Activated CD4-positive, alpha-beta memory T cell treated with anti-CD3 and anti-CD28 coated beads, Interleukin-2, amount 10 ng/mL, durations not matched to agents 7 days and 5 days (primary cell): ENCODE data around the gene GAS7. TPM values are rescaled to one million over a fixed set of nuclear protein-coding genes. Genes with fewer than 3 reads are reported as not detected.
"Not testable (repeated sequence)": the region's sequence is repeated elsewhere in the genome, so short reads cannot be mapped to it uniquely, and the experiment has no call there.

Experiments
- CTCF ChIA-PET: fragments of 350-600 bp; sonication (Branson Sonifier 250); formaldehyde crosslinking; loops from one replicate; lab custom pipeline; 2021; ENCODE audit warnings: antibody characterized with exemption, inconsistent platforms; lab: Charles Lee
- POLR2A ChIA-PET: fragments of 350-600 bp; sonication (Branson Sonifier 250); formaldehyde crosslinking; loops from one replicate; lab custom pipeline; 2021; ENCODE audit warnings: antibody characterized with exemption; lab: Charles Lee
- DNase-seq: peaks from one replicate; pipeline ENCODE4 v3.0.0-alpha.2; 2020
- H3K27ac Mint-ChIP-seq: one replicate; pipeline ENCODE4 v1.8.0; 2021; ENCODE audit warnings: mild to moderate bottlenecking, mixed read lengths
- H3K27me3 Mint-ChIP-seq: one replicate; pipeline ENCODE4 v1.8.0; 2021; ENCODE audit warnings: mixed read lengths
- H3K36me3 Mint-ChIP-seq: one replicate; pipeline ENCODE4 v1.8.0; 2021; ENCODE audit warnings: low read depth, mixed read lengths
- H3K4me1 Mint-ChIP-seq: one replicate; pipeline ENCODE4 v1.8.0; 2021; ENCODE audit warnings: mixed read lengths
- H3K4me3 Mint-ChIP-seq: one replicate; pipeline ENCODE4 v1.8.0; 2021; ENCODE audit warnings: mild to moderate bottlenecking, mixed read lengths
- H3K9me3 Mint-ChIP-seq: one replicate; pipeline ENCODE4 v1.8.0; 2021; ENCODE audit warnings: mixed read lengths
- total RNA-seq, 2 experiments: library from RNA; stranded (reverse); gene quantifications; one replicate each; pipeline ENCODE4 v1.2.3, GENCODE V29; 2021

GAS7 gene
- total RNA-seq, 2 experiments from 2014 or later, result 0.23 to 0.35 TPM

DNA sequence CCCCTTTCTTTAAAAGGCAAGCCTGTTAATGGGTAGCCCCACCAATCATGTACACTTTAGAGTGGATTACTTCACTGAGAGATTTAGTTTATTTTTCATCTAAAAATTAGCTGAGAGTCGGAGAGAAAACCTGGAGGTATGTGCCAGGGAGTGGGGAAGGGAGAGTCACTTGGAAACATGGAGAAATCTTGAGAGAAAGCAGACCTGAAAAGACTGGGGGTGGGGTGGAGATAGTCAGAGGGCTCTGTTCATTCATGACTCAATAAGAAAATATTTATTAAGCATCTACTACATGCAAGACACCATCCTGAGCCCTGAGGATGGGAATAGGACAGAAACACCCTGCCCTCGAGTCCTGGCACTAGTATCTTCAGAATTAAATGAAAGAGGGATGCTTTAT, 265.9 kb downstream of the GAS7 start:
- no peak for DNase-seq
- Mint-ChIP-seq H3K27me3 (no peaks in the 10 kb centered on the region), H3K4me1 (no peaks in the 10 kb centered on the region), H3K36me3 (no peaks in the 10 kb centered on the region), H3K9me3 (no peaks in the 10 kb centered on the region), H3K4me3 (no peak overlapping the region), H3K27ac (no peak overlapping the region)
- ChIA-PET CTCF (no interaction called here), POLR2A (no interaction called here)

DNA sequence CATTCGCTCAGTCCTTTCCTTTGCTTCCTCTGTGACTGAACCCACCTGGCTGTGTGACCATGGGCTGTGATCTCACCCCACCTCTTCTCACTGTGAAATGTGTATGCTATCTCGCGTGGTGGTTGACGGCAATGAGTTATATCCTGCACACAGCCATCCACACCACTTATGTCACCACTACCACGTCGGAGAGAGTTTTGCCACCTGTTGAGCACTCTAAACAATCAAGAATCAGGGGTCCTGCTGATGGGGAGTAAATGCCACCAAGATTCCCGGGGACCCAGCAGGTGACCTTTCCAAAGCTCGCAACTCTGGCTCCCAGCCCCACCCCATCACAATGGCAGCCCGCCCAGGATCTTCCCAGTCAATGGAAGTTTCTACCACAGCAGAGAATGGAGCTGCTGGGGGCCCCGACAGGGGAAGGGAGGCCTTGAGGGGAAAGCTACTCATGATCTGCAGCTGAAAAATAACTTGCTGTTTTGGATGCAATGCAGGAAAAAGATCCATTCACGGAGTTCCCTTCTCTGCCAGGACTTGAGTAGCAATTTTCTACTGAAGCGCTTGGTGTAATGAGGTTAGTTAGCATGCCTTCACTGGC, 267.2 kb downstream of the GAS7 start:
- Mint-ChIP-seq H3K9me3 (no peaks in the 10 kb centered on the region), H3K27ac (no peak overlapping the region), H3K4me1 (no peaks in the 10 kb centered on the region), H3K36me3 (no peaks in the 10 kb centered on the region), H3K27me3 (no peaks in the 10 kb centered on the region), H3K4me3 (no peak overlapping the region)
- ChIA-PET CTCF (no interaction called here), POLR2A (no interaction called here)
- no peak for DNase-seq

DNA sequence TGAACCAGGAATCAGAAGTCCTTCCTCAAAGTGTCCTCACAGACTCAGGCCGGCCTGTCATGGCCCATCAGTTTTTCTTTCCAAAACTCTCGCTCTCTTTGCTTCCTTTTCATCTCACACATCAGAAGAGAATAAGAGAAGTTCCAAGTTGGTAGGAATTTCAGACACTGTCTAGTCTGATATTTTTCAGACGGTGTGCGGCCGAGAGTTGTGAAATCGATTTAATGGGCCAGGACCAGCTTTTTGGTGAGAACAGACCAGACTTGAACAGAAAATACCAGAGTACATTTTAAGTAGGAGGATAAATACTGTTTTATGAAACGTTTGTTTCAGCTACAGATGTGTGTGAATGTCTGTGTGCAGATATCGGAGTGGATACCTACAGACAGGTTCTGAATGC, 268.5 kb downstream of the GAS7 start:
- H3K4me3 Mint-ChIP-seq, result no peak overlapping the region
- ChIA-PET CTCF (no interaction called here), POLR2A (no interaction called here)
- no peak for DNase-seq
- no peaks in the 10 kb centered on the region for H3K4me1 Mint-ChIP-seq
- no peaks in the 10 kb centered on the region for H3K27me3 Mint-ChIP-seq
- no peaks in the 10 kb centered on the region for H3K9me3 Mint-ChIP-seq
- H3K27ac Mint-ChIP-seq, result no peak overlapping the region
- no peaks in the 10 kb centered on the region for H3K36me3 Mint-ChIP-seq

GRCh38 chr17:9928601-9929333, 269.6 kb downstream of the GAS7 start:
- CTCF ChIA-PET, result no interaction called here
- Mint-ChIP-seq H3K9me3 (no peaks in the 10 kb centered on the region), H3K4me3 (no peak overlapping the region), H3K27ac (no peak overlapping the region), H3K4me1 (no peaks in the 10 kb centered on the region), H3K27me3 (no peaks in the 10 kb centered on the region), H3K36me3 (no peaks in the 10 kb centered on the region)
- POLR2A ChIA-PET, result no interaction called here
- no peak for DNase-seq

DNA sequence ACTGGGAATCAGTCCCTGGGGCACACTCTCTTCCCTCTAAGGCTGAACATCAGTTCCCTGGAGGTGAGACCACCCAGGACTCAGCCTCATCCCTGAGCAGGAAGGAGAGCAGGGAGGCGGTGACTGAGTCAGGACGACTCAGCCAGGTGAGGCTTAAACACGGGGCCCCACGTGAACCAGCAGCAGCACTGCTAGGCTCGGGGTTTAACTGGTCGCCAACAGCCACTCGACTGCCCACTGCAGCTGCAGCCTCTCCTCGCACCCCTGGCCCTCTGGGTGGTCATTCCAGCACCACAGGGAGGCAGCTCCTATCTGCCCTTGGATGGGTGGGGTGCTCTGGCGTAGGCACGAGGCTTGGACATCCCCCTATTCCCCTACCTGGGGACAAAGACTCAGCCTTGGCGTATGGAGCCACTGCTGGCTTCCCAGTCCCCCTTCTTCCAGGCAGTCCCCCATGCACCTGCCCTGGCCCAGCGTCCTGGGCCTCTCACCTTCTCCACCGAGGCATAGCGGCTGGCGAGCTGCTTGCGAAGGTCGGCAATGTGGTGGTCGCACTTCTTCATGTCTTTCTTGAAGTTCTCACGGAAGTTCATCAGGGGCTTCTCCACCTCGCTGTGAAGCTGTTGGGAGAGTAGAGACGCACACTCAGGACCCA, 272.1 kb downstream of the GAS7 start:
- H3K36me3 Mint-ChIP-seq, result no peaks in the 10 kb centered on the region
- no peak overlapping the region for H3K4me3 Mint-ChIP-seq
- no peak overlapping the region for H3K27ac Mint-ChIP-seq
- no peaks in the 10 kb centered on the region for H3K27me3 Mint-ChIP-seq
- ChIA-PET POLR2A (no interaction called here), CTCF (no interaction called here)
- no peaks in the 10 kb centered on the region for H3K4me1 Mint-ChIP-seq
- DNase-seq, result no peak
- H3K9me3 Mint-ChIP-seq, result no peaks in the 10 kb centered on the region

DNA sequence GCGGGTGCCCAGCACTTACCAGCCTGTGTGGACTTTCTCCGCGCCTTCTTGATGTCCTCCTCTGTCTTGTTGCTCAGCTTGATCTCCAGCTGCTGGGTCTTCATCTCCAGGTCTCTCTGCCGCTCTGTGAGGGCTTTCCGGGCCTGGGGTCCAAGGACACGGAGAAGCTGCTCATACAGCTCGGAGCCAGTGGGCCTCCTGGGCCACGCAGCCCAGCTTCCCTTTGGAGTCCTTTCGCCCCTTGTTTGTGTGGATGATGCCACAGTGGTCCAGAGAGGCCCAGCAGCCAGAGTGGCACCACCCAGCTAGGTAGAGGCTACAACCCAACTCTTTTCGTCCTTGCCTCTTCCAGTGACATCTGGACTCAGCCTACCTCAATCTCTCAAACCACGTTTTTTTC, 272.9 kb downstream of the GAS7 start:
- H3K27me3 Mint-ChIP-seq, result no peaks in the 10 kb centered on the region
- CTCF ChIA-PET, result interaction anchor here (0.5 to 1.5 kb wide), 6 partner anchors 10 to 1823 kb away, joined by 3 to 9 read pairs (median 4); no protein-coding TSS in a partner anchor
- H3K36me3 Mint-ChIP-seq, result no peaks in the 10 kb centered on the region
- POLR2A ChIA-PET, result no interaction called here
- H3K9me3 Mint-ChIP-seq, result no peaks in the 10 kb centered on the region
- no peak overlapping the region for H3K4me3 Mint-ChIP-seq
- H3K27ac Mint-ChIP-seq, result no peak overlapping the region
- H3K4me1 Mint-ChIP-seq, result no peaks in the 10 kb centered on the region
- DNase-seq, result no peak

DNA sequence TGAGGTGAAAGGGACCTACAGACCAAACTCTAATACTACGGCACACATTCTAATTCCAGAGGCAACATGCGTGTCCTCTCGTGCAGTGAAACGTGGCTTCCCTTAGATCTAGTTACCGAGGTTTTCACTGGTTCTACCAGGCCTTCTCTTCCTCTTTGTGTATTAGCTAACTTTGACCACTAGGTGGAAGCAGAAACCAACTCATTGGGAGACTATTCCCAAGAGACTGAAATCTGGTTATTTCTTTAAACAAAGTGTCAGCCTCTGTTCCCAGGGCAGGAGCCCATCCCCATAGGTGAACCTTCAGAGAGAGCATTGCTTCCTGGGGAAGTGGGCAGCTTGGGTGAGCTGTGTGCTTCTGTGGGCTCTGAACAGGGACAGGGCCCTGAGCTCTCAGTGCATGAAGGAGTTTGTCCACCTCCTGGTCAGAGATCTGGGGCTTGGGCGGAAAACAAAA, 273.6 kb downstream of the GAS7 start:
- ChIA-PET POLR2A (no interaction called here), CTCF (interaction anchor here (0.5 to 1.5 kb wide), 13 partner anchors 8 to 1824 kb away, joined by 3 to 9 read pairs (median 3); no protein-coding TSS in a partner anchor)
- H3K4me1 Mint-ChIP-seq, result no peaks in the 10 kb centered on the region
- H3K27me3 Mint-ChIP-seq, result no peaks in the 10 kb centered on the region
- H3K4me3 Mint-ChIP-seq, result no peak overlapping the region
- H3K9me3 Mint-ChIP-seq, result no peaks in the 10 kb centered on the region
- no peak overlapping the region for H3K27ac Mint-ChIP-seq
- no peak for DNase-seq
- H3K36me3 Mint-ChIP-seq, result no peaks in the 10 kb centered on the region

DNA sequence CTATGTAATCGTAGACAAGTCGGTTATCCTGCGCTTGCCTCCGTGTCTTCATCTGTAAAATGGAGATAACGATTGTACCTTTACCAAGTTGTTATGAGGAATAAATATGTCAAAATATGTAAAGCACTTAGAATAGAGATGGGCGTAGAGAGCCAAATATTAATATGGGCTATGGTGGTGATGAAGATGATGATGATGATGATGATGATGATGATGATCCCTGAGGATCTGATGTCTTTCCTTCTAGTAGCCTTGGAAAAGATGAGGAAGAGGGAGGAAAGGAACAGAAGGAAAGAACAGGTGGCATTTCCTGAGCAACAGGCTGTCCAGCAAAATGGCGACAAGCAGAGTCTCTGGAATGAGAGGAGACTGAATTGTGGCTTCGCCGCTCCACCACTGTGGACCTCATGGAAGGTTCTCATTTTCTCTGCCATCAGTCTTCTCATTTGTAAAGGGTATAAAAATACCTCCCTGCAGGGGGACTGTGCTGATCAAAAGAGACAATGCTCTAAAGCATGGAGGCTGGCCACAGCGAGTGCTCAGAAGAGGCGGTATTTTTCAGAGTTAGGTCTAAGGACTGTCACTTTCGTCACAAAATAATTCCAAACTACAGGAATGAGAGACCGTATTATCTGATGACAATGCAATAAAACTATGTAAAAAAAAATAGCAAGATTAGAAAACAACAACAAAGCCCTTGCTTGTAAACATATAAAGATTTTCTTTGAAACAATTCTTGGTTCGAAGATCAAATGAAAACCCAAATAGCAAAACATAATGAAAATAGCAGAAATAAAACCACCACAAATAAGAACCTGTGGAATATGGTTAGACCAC, 276.2 kb downstream of the GAS7 start:
- ChIA-PET CTCF (interaction anchor here (0.6 kb wide), 1 partner anchor 471 kb away, joined by 4 read pairs; no protein-coding TSS in a partner anchor), POLR2A (no interaction called here)
- no peak overlapping the region for H3K4me3 Mint-ChIP-seq
- DNase-seq, result no peak
- no peaks in the 10 kb centered on the region for H3K9me3 Mint-ChIP-seq
- H3K36me3 Mint-ChIP-seq, result no peaks in the 10 kb centered on the region
- H3K27me3 Mint-ChIP-seq, result no peaks in the 10 kb centered on the region
- H3K27ac Mint-ChIP-seq, result no peak overlapping the region
- no peaks in the 10 kb centered on the region for H3K4me1 Mint-ChIP-seq

DNA sequence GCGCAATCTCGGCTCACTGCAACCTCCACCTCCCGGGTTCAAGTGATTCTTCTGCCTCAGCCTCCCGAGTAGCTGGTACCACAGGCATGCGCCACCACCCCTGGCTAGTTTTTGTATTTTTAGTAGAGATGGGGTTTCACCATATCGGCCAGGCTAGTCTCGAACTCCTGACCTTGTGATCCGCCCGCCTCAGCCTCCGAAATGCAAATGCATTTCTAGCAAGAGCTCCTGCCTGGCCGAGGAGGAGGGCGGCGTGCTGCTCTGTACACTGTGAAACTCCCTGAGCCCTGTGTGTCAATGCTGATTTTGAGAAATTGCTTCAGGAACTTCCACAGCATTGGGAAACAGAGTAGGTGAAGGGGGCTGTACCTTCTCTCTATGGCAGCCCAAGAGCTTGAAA, 277.2 kb downstream of the GAS7 start:
- H3K36me3 Mint-ChIP-seq, H3K4me3 Mint-ChIP-seq, DNase-seq, H3K4me1 Mint-ChIP-seq, H3K9me3 Mint-ChIP-seq, POLR2A ChIA-PET, H3K27me3 Mint-ChIP-seq, H3K27ac Mint-ChIP-seq: not testable (repeated sequence)
- CTCF ChIA-PET, result interaction anchor here (0.6 kb wide), 1 partner anchor 472 kb away, joined by 4 read pairs; no protein-coding TSS in a partner anchor

- no peaks in the 10 kb centered on the region for H3K9me3 Mint-ChIP-seq
- no peaks in the 10 kb centered on the region for H3K27me3 Mint-ChIP-seq
- no peak overlapping the region for H3K27ac Mint-ChIP-seq
- CTCF ChIA-PET, result no interaction called here
- H3K36me3 Mint-ChIP-seq, result no peaks in the 10 kb centered on the region
- no peak for DNase-seq
- POLR2A ChIA-PET, result no interaction called here
- no peaks in the 10 kb centered on the region for H3K4me1 Mint-ChIP-seq
- H3K4me3 Mint-ChIP-seq, result no peak overlapping the region
These were observed 279.5 kb downstream of the GAS7 start for GRCh38 chr17:9918804-9919352.

GRCh38 chr17:9918352-9918751, 280.1 kb downstream of the GAS7 start:
- Mint-ChIP-seq H3K4me1 (no peaks in the 10 kb centered on the region), H3K36me3 (no peaks in the 10 kb centered on the region), H3K27me3 (no peaks in the 10 kb centered on the region), H3K27ac (no peak overlapping the region), H3K9me3 (no peaks in the 10 kb centered on the region), H3K4me3 (no peak overlapping the region)
- DNase-seq, result no peak
- ChIA-PET CTCF (no interaction called here), POLR2A (no interaction called here)

DNA sequence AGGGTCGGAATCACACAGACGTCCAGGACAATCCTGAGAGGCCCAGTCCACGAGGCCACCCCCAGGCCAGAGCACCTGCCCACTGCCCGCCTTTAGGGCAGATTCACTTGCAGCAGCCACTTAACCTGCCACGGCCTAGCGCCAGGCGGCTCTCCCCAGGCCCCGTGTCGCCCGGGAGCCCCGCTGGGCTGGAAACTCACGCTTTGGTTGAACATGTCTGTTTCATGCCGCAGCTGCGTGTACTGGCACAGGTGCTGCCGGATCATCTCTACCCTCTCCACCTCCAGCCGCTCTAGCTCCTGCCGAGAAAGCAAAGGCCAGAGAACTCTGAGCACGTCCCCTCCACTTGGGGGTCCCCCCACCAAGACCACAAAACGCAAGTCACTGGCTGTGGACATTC, 280.6 kb downstream of the GAS7 start:
- H3K4me3 Mint-ChIP-seq, result no peak overlapping the region
- no peaks in the 10 kb centered on the region for H3K27me3 Mint-ChIP-seq
- H3K4me1 Mint-ChIP-seq, result no peaks in the 10 kb centered on the region
- ChIA-PET POLR2A (no interaction called here), CTCF (no interaction called here)
- H3K27ac Mint-ChIP-seq, result no peak overlapping the region
- no peaks in the 10 kb centered on the region for H3K9me3 Mint-ChIP-seq
- DNase-seq, result no peak
- H3K36me3 Mint-ChIP-seq, result no peaks in the 10 kb centered on the region
